ENCODE measurements around the gene MTA3. TPM values are rescaled to one million over a fixed set of nuclear protein-coding genes. Genes with fewer than 3 reads are reported as not detected.

Gene MTA3
- polyA plus RNA-seq, 3 donors: 2.0 to 4.5 (median 2.2) TPM

GRCh38 chr2:42762155-42762554, 193.7 kb downstream of the MTA3 start:
- Histone ChIP-seq H3K79me2 (ENCODE audit: insufficient read depth, low read length) (no peaks in the 10 kb centered on the region), H3K27me3 (ENCODE audit: control insufficient read depth in 2 of 2, insufficient read depth in 2 of 2, low read length in 2 of 2) (no peaks in the 10 kb centered on the region), H4K20me1 (ENCODE audit: insufficient read depth, low read length) (no peaks in the 10 kb centered on the region), H2AFZ (ENCODE audit: insufficient read depth, low read depth, low read length, poor library complexity, severe bottlenecking) (no peak overlapping the region), H3K4me3 (replicated peaks in 1 of 3; ENCODE audit: low read depth in 2 of 3, low read length in 3 of 3) (no peak overlapping the region), H3K9me3 (replicated peaks in 1 of 2; ENCODE audit: control insufficient read depth in 1 of 2, insufficient read depth in 1 of 2, low read length in 2 of 2) (peaks cover 0 to 2% of the 10 kb centered on the region in 2 donors), H3K27ac (ENCODE audit: low read depth in 1 of 2, low read length in 2 of 2) (no peak overlapping the region), H3K36me3 (replicated peaks in 1 of 2; ENCODE audit: control insufficient read depth in 1 of 2, insufficient read depth in 2 of 2, low read length in 2 of 2) (no peaks in the 10 kb centered on the region), H3K9ac (ENCODE audit: insufficient read depth, low read length, poor library complexity, severe bottlenecking) (no peak overlapping the region), H3K4me1 (ENCODE audit: control insufficient read depth in 1 of 2, insufficient read depth in 2 of 2, low read length in 2 of 2) (peaks cover 43 to 46% of the 10 kb centered on the region in 2 donors), H3K4me2 (replicated peaks; ENCODE audit: extremely low read depth, low read length, poor library complexity, severe bottlenecking) (no peak overlapping the region)
- DNase-seq: no peak
- peaks cover 18 to 24% of the 10 kb centered on the region in 2 donors for H3K36me3 Mint-ChIP-seq
- no peak for TF ChIP-seq CTCF (IDR thresholded peaks at IDR 0.05)
- intact Hi-C loops (cut with micrococcal nuclease): loop anchor here in 1 of 2 donors (5.0 kb wide), 1 partner anchor 40 kb away; no protein-coding TSS in a partner anchor
- H3K4me1 Mint-ChIP-seq: peaks cover 44% of the 10 kb centered on the region
- H3K9me3 Mint-ChIP-seq: peaks cover 0 to 5% (median 1%) of the 10 kb centered on the region in 7 donors
- no peak overlapping the region for H3K27ac Mint-ChIP-seq
- H3K27me3 Mint-ChIP-seq (ENCODE audit: low read depth in 3 of 3): peaks cover 0 to 5% (median 3%) of the 10 kb centered on the region in 3 donors
- WGBS (ENCODE audit: insufficient coverage): 92% methylated on average over 2 of the region's 5 CpGs
- no peak overlapping the region for H3K4me3 Mint-ChIP-seq

GRCh38 chr2:42762823-42763804, 194.7 kb downstream of the MTA3 start:
- H3K9me3 ChIP-seq (replicated peaks in 1 of 2; ENCODE audit: control insufficient read depth in 1 of 2, insufficient read depth in 1 of 2, low read length in 2 of 2): peaks cover 0 to 2% of the 10 kb centered on the region in 2 donors
- Mint-ChIP-seq H3K27me3 (ENCODE audit: low read depth in 3 of 3) (peaks cover 0 to 5% (median 3%) of the 10 kb centered on the region in 3 donors), H3K27ac (peak overlapping the region; percentile 75 to 94 (median 79)), H3K9me3 (peaks cover 0 to 5% (median 1%) of the 10 kb centered on the region in 7 donors), H3K4me1 (peaks cover 42% of the 10 kb centered on the region), H3K36me3 (peaks cover 17 to 24% of the 10 kb centered on the region in 2 donors), H3K4me3 (peak overlapping the region; percentile 9 to 74)
- H3K4me2 ChIP-seq (replicated peaks; ENCODE audit: extremely low read depth, low read length, poor library complexity, severe bottlenecking): peak overlapping the region; percentile 49
- H4K20me1 ChIP-seq (ENCODE audit: insufficient read depth, low read length): no peaks in the 10 kb centered on the region
- H2AFZ ChIP-seq (ENCODE audit: insufficient read depth, low read depth, low read length, poor library complexity, severe bottlenecking): peak overlapping the region; percentile 74
- 92% methylated on average over 35 of the region's 45 CpGs for WGBS (ENCODE audit: insufficient coverage)
- no peaks in the 10 kb centered on the region for H3K27me3 ChIP-seq (ENCODE audit: control insufficient read depth in 2 of 2, insufficient read depth in 2 of 2, low read length in 2 of 2)
- peaks cover 43 to 46% of the 10 kb centered on the region in 2 donors for H3K4me1 ChIP-seq (ENCODE audit: control insufficient read depth in 1 of 2, insufficient read depth in 2 of 2, low read length in 2 of 2)
- no peak overlapping the region for H3K9ac ChIP-seq (ENCODE audit: insufficient read depth, low read length, poor library complexity, severe bottlenecking)
- no peak for TF ChIP-seq CTCF (IDR thresholded peaks at IDR 0.05)
- DNase-seq: no peak
- H3K4me3 ChIP-seq (replicated peaks in 1 of 3; ENCODE audit: low read depth in 2 of 3, low read length in 3 of 3): peak overlapping the region in 1 of 3 experiments; percentile 34
- H3K27ac ChIP-seq (ENCODE audit: low read depth in 1 of 2, low read length in 2 of 2): peak overlapping the region; percentile 47 to 73
- no peaks in the 10 kb centered on the region for H3K36me3 ChIP-seq (replicated peaks in 1 of 2; ENCODE audit: control insufficient read depth in 1 of 2, insufficient read depth in 2 of 2, low read length in 2 of 2)
- no peaks in the 10 kb centered on the region for H3K79me2 ChIP-seq (ENCODE audit: insufficient read depth, low read length)
- intact Hi-C loops (cut with micrococcal nuclease): loop anchor here in 1 of 2 donors (5.0 kb wide), 1 partner anchor 39 kb away; no protein-coding TSS in a partner anchor
